Measurements from ENCODE around the gene LIMS2. TPM values are rescaled to one million over a fixed set of nuclear protein-coding genes. Genes with fewer than 3 reads are reported as not detected.

LIMS2 gene
- polyA plus RNA-seq, 3 donors, result 8.5 to 282 (median 64.9) TPM

GRCh38 chr2:127604986-127605385, 70.3 kb downstream of the LIMS2 start:
- WGBS, 3 donors, result 72 to 86% (median 81%) methylated on average over 8 of the region's 8 CpGs
- H3K27ac ChIP-seq (ENCODE audit: low read depth, low read length), result no peak overlapping the region

GRCh38 chr2:127599211-127599610, 76.1 kb downstream of the LIMS2 start:
- H3K27ac ChIP-seq (ENCODE audit: low read depth, low read length), result no peak overlapping the region
- WGBS, 3 donors, result 73% methylated on average over 3 of the region's 3 CpGs

- WGBS, 3 donors, result 75 to 96% (median 93%) methylated on average over 3 of the region's 3 CpGs
- no peak overlapping the region for H3K27ac ChIP-seq (ENCODE audit: low read depth, low read length)
These were observed 76.6 kb downstream of the LIMS2 start for GRCh38 chr2:127598711-127599110.

- WGBS, 3 donors, result 64 to 82% (median 77%) methylated on average over 4 of the region's 4 CpGs
- no peak overlapping the region for H3K27ac ChIP-seq (ENCODE audit: low read depth, low read length)
These were observed 77.3 kb downstream of the LIMS2 start for GRCh38 chr2:127597984-127598380.

GRCh38 chr2:127597046-127597983, 78.0 kb downstream of the LIMS2 start:
- 82 to 89% (median 88%) methylated on average over 17 of the region's 17 CpGs for WGBS, 3 donors

GRCh38 chr2:127596311-127597045, 78.9 kb downstream of the LIMS2 start:
- H3K27ac ChIP-seq (ENCODE audit: low read depth, low read length), result no peak overlapping the region
- 90 to 97% (median 96%) methylated on average over 14 of the region's 14 CpGs for WGBS, 3 donors

More at GRCh38 chr2:127597046-127597983, 78.0 kb downstream of the LIMS2 start:
- no peak overlapping the region for H3K27ac ChIP-seq (ENCODE audit: low read depth, low read length)

GRCh38 chr2:127594116-127594591, 81.2 kb downstream of the LIMS2 start:
- no peak overlapping the region for H3K27ac ChIP-seq (ENCODE audit: low read depth, low read length)
- 83 to 93% (median 90%) methylated on average over 10 of the region's 10 CpGs for WGBS, 3 donors

- H3K27ac ChIP-seq (ENCODE audit: low read depth, low read length), result no peak overlapping the region
- WGBS, 3 donors, result 83 to 91% (median 91%) methylated on average over 26 to 27 of the region's 27 CpGs
These were observed 81.9 kb downstream of the LIMS2 start for GRCh38 chr2:127593228-127594115.

- WGBS, 3 donors, result 93 to 96% (median 94%) methylated on average over 37 of the region's 37 CpGs
- H3K27ac ChIP-seq (ENCODE audit: low read depth, low read length), result no peak overlapping the region
These were observed 82.5 kb downstream of the LIMS2 start for GRCh38 chr2:127592761-127593227.

GRCh38 chr2:127591221-127591923, 84.0 kb downstream of the LIMS2 start:
- no peak overlapping the region for H3K27ac ChIP-seq (ENCODE audit: low read depth, low read length)
- WGBS, 3 donors, result 45 to 48% (median 47%) methylated on average over 10 of the region's 10 CpGs

- no peak overlapping the region for H3K27ac ChIP-seq (ENCODE audit: low read depth, low read length)
- 88 to 94% (median 93%) methylated on average over 8 of the region's 8 CpGs for WGBS, 3 donors
These were observed 84.7 kb downstream of the LIMS2 start for GRCh38 chr2:127590386-127591190.

GRCh38 chr2:127589841-127590240, 85.5 kb downstream of the LIMS2 start:
- H3K27ac ChIP-seq (ENCODE audit: low read depth, low read length), result no peak overlapping the region
- 78 to 91% (median 88%) methylated on average over 5 of the region's 5 CpGs for WGBS, 3 donors

GRCh38 chr2:127589358-127589757, 86.0 kb downstream of the LIMS2 start:
- 91 to 100% (median 95%) methylated on average over 2 to 3 of the region's 3 CpGs for WGBS, 3 donors
- no peak overlapping the region for H3K27ac ChIP-seq (ENCODE audit: low read depth, low read length)
